A549 treated with Hydrocortisone at 1 μM for 4 hours (cell line): ENCODE measurements around the gene CWC22. TPM values are rescaled to one million over a fixed set of nuclear protein-coding genes. Genes with fewer than 3 reads are reported as not detected.

Experiments used
- total RNA-seq: library from RNA; stranded (reverse); fragments of 200-300 nt; extraction: Qiagen RNA extraction; gene quantifications from 5 replicates; pipeline ENCODE4 v1.2.3, GENCODE V29; 2022

Gene CWC22
- total RNA-seq = 9.8 to 18.5 TPM (median 11.6 TPM) in 5 replicates

DNA sequence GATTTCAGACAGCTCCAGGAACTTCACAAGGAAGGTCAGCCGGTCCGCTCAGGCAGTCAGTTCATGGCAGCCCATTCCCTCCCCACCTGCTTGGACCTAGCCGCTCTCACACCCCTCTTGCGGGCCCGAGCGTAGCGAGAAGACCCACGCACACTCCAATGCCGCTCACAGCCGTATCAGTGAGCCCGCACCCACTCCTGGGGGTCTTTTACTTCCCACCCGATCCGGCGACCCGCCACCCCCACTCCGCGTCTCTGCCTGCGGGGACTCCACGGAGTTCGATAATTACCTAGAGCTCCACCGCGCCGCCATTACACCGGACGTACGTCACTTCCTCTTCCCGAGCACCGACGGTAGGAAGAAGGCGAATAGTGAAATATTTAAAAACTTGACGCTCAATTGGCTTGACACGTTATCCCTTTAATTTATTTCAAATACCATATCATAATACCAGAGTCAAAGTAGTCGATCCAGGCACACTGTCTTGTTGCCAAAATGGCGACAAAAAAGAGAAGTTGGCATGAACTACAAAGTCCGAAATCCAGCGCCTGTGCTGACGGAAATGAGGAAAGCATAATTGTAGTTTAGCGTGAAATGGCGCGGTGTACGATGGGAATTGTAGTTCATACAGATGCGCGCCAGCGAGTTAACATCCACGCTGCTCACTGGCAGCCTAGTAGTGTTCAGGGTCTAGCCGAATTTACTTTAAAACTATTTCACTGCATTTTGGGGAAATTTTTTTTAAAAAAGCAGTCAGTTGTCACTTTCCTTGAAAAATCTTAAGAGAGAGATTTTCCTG, at the start of gene CWC22:
CWC22 (minus strand) TSS at position 517 of the 799 bp plus-strand sequence. CDS start 13,956 bp downstream, outside the sequence.

Other genes starting within 250 kb of the CWC22 start
- gene ZNF385B, start 145.7 kb downstream of the CWC22 start, total RNA-seq = 0.21 to 0.22 TPM in 2 of 5 replicates, not detected in the others